ENCODE measurements around the gene ARGLU1.

Gene ARGLU1

GRCh38 chr13:106530980-106531481 lies 36.9 kb downstream of the ARGLU1 start:
- Histone ChIP-seq H3K27me3 (replicated peaks in 2 of 5; ENCODE audit: control insufficient read depth in 4 of 5, insufficient read depth in 5 of 5, low read length in 4 of 5) (peaks cover 3 to 49% (median 39%) of the 10 kb centered on the region in 5 experiments), H3K4me3 (ENCODE audit: control insufficient read depth in 1 of 7, extremely low read depth in 1 of 7, insufficient read depth in 4 of 7, low read depth in 2 of 7, low read length in 6 of 7) (no peak overlapping the region), H3K27ac (ENCODE audit: insufficient read depth in 1 of 2, low read depth in 1 of 2, low read length in 2 of 2, poor library complexity in 1 of 2, severe bottlenecking in 2 of 2) (no peak overlapping the region), H3K36me3 (ENCODE audit: control insufficient read depth in 4 of 4, insufficient read depth in 4 of 4, low read length in 3 of 4) (no peaks in the 10 kb centered on the region), H3K4me1 (ENCODE audit: control extremely low read depth in 1 of 4, control insufficient read depth in 4 of 4, insufficient read depth in 4 of 4, low read length in 3 of 4) (peaks cover 1 to 33% (median 28%) of the 10 kb centered on the region in 4 experiments), H3K9me3 (ENCODE audit: control extremely low read depth in 1 of 5, control insufficient read depth in 4 of 5, insufficient read depth in 2 of 5, low read depth in 1 of 5, low read length in 4 of 5) (no peaks in the 10 kb centered on the region)
- no peak for DNase-seq
- CTCF ChIA-PET = interaction anchor here (0.7 to 1.3 kb wide), 3 partner anchors 16 to 102 kb away, joined by 3 to 4 read pairs (median 3); no protein-coding TSS in a partner anchor
- WGBS (ENCODE audit: insufficient coverage) = 93% methylated on average over 5 of the region's 8 CpGs
- POLR2A ChIA-PET = no interaction called here

- H3K27ac ChIP-seq (ENCODE audit: insufficient read depth in 1 of 2, low read depth in 1 of 2, low read length in 2 of 2, poor library complexity in 1 of 2, severe bottlenecking in 2 of 2) = no peak overlapping the region
- H3K36me3 ChIP-seq (ENCODE audit: control insufficient read depth in 4 of 4, insufficient read depth in 4 of 4, low read length in 3 of 4) = no peaks in the 10 kb centered on the region
- DNase-seq = no peak
- ChIA-PET CTCF (interaction anchor here (0.7 to 1.3 kb wide), 2 partner anchors 15 to 102 kb away, joined by 3 to 4 read pairs; no protein-coding TSS in a partner anchor), POLR2A (no interaction called here)
- H3K9me3 ChIP-seq (ENCODE audit: control extremely low read depth in 1 of 5, control insufficient read depth in 4 of 5, insufficient read depth in 2 of 5, low read depth in 1 of 5, low read length in 4 of 5) = no peaks in the 10 kb centered on the region
- 86% methylated on average over 8 of the region's 11 CpGs for WGBS (ENCODE audit: insufficient coverage)
- no peak overlapping the region for H3K4me3 ChIP-seq (ENCODE audit: control insufficient read depth in 1 of 7, extremely low read depth in 1 of 7, insufficient read depth in 4 of 7, low read depth in 2 of 7, low read length in 6 of 7)
- H3K4me1 ChIP-seq (ENCODE audit: control extremely low read depth in 1 of 4, control insufficient read depth in 4 of 4, insufficient read depth in 4 of 4, low read length in 3 of 4) = peaks cover 1 to 28% (median 23%) of the 10 kb centered on the region in 4 experiments
- peaks cover 3 to 49% (median 39%) of the 10 kb centered on the region in 5 experiments for H3K27me3 ChIP-seq (replicated peaks in 2 of 5; ENCODE audit: control insufficient read depth in 4 of 5, insufficient read depth in 5 of 5, low read length in 4 of 5)
Observed at GRCh38 chr13:106530171-106530851, 37.6 kb downstream of the ARGLU1 start.

GRCh38 chr13:106529415-106530170 lies 38.3 kb downstream of the ARGLU1 start:
- H3K36me3 ChIP-seq (ENCODE audit: control insufficient read depth in 4 of 4, insufficient read depth in 4 of 4, low read length in 3 of 4) = no peaks in the 10 kb centered on the region
- no peaks in the 10 kb centered on the region for H3K9me3 ChIP-seq (ENCODE audit: control extremely low read depth in 1 of 5, control insufficient read depth in 4 of 5, insufficient read depth in 2 of 5, low read depth in 1 of 5, low read length in 4 of 5)
- WGBS (ENCODE audit: insufficient coverage) = 100% methylated on average over 3 of the region's 8 CpGs
- ChIA-PET CTCF (interaction anchor here (0.6 to 1.5 kb wide), 3 partner anchors 8 to 908 kb away, joined by 3 to 5 read pairs (median 3); no protein-coding TSS in a partner anchor), POLR2A (no interaction called here)
- H3K4me1 ChIP-seq (ENCODE audit: control extremely low read depth in 1 of 4, control insufficient read depth in 4 of 4, insufficient read depth in 4 of 4, low read length in 3 of 4) = peaks cover 1 to 21% (median 18%) of the 10 kb centered on the region in 4 experiments
- H3K27ac ChIP-seq (ENCODE audit: insufficient read depth in 1 of 2, low read depth in 1 of 2, low read length in 2 of 2, poor library complexity in 1 of 2, severe bottlenecking in 2 of 2) = no peak overlapping the region
- no peak overlapping the region for H3K4me3 ChIP-seq (ENCODE audit: control insufficient read depth in 1 of 7, extremely low read depth in 1 of 7, insufficient read depth in 4 of 7, low read depth in 2 of 7, low read length in 6 of 7)
- peaks cover 3 to 45% (median 38%) of the 10 kb centered on the region in 5 experiments for H3K27me3 ChIP-seq (replicated peaks in 2 of 5; ENCODE audit: control insufficient read depth in 4 of 5, insufficient read depth in 5 of 5, low read length in 4 of 5)
- no peak for DNase-seq

GRCh38 chr13:106528718-106529414 lies 39.1 kb downstream of the ARGLU1 start:
- 100% methylated on average over 5 of the region's 7 CpGs for WGBS (ENCODE audit: insufficient coverage)
- Histone ChIP-seq H3K4me1 (ENCODE audit: control extremely low read depth in 1 of 4, control insufficient read depth in 4 of 4, insufficient read depth in 4 of 4, low read length in 3 of 4) (peaks cover 1 to 14% (median 12%) of the 10 kb centered on the region in 4 experiments), H3K4me3 (ENCODE audit: control insufficient read depth in 1 of 7, extremely low read depth in 1 of 7, insufficient read depth in 4 of 7, low read depth in 2 of 7, low read length in 6 of 7) (no peak overlapping the region), H3K36me3 (ENCODE audit: control insufficient read depth in 4 of 4, insufficient read depth in 4 of 4, low read length in 3 of 4) (no peaks in the 10 kb centered on the region), H3K27me3 (replicated peaks in 2 of 5; ENCODE audit: control insufficient read depth in 4 of 5, insufficient read depth in 5 of 5, low read length in 4 of 5) (peaks cover 3 to 38% (median 31%) of the 10 kb centered on the region in 5 experiments), H3K27ac (ENCODE audit: insufficient read depth in 1 of 2, low read depth in 1 of 2, low read length in 2 of 2, poor library complexity in 1 of 2, severe bottlenecking in 2 of 2) (no peak overlapping the region), H3K9me3 (ENCODE audit: control extremely low read depth in 1 of 5, control insufficient read depth in 4 of 5, insufficient read depth in 2 of 5, low read depth in 1 of 5, low read length in 4 of 5) (no peaks in the 10 kb centered on the region)
- ChIA-PET CTCF (interaction anchor here (0.6 to 1.5 kb wide), 3 partner anchors 8 to 908 kb away, joined by 3 to 5 read pairs (median 3); no protein-coding TSS in a partner anchor), POLR2A (no interaction called here)
- DNase-seq = no peak

- Histone ChIP-seq H3K36me3 (ENCODE audit: control insufficient read depth in 4 of 4, insufficient read depth in 4 of 4, low read length in 3 of 4) (no peaks in the 10 kb centered on the region), H3K4me1 (ENCODE audit: control extremely low read depth in 1 of 4, control insufficient read depth in 4 of 4, insufficient read depth in 4 of 4, low read length in 3 of 4) (peaks cover 1 to 9% (median 4%) of the 10 kb centered on the region in 4 experiments), H3K27ac (ENCODE audit: insufficient read depth in 1 of 2, low read depth in 1 of 2, low read length in 2 of 2, poor library complexity in 1 of 2, severe bottlenecking in 2 of 2) (no peak overlapping the region), H3K4me3 (ENCODE audit: control insufficient read depth in 1 of 7, extremely low read depth in 1 of 7, insufficient read depth in 4 of 7, low read depth in 2 of 7, low read length in 6 of 7) (no peak overlapping the region), H3K27me3 (replicated peaks in 2 of 5; ENCODE audit: control insufficient read depth in 4 of 5, insufficient read depth in 5 of 5, low read length in 4 of 5) (peaks cover 3 to 34% (median 25%) of the 10 kb centered on the region in 5 experiments), H3K9me3 (ENCODE audit: control extremely low read depth in 1 of 5, control insufficient read depth in 4 of 5, insufficient read depth in 2 of 5, low read depth in 1 of 5, low read length in 4 of 5) (no peaks in the 10 kb centered on the region)
- ChIA-PET CTCF (interaction anchor here (1.1 to 1.5 kb wide), 2 partner anchors 10 to 20 kb away, joined by 3 read pairs; no protein-coding TSS in a partner anchor), POLR2A (no interaction called here)
- no peak for DNase-seq
- 72% methylated on average over 2 of the region's 2 CpGs for WGBS (ENCODE audit: insufficient coverage)
Observed at GRCh38 chr13:106527826-106528225, 40.1 kb downstream of the ARGLU1 start.

GRCh38 chr13:106527445-106527801 lies 40.5 kb downstream of the ARGLU1 start:
- ChIA-PET POLR2A (no interaction called here), CTCF (interaction anchor here (1.1 kb wide), 1 partner anchor 20 kb away, joined by 3 read pairs; no protein-coding TSS in a partner anchor)
- peaks cover 0 to 5% (median under 1%) of the 10 kb centered on the region in 4 experiments for H3K4me1 ChIP-seq (ENCODE audit: control extremely low read depth in 1 of 4, control insufficient read depth in 4 of 4, insufficient read depth in 4 of 4, low read length in 3 of 4)
- no peak for DNase-seq
- H3K27me3 ChIP-seq (replicated peaks in 2 of 5; ENCODE audit: control insufficient read depth in 4 of 5, insufficient read depth in 5 of 5, low read length in 4 of 5) = peaks cover 3 to 33% (median 21%) of the 10 kb centered on the region in 5 experiments
- no peak overlapping the region for H3K27ac ChIP-seq (ENCODE audit: insufficient read depth in 1 of 2, low read depth in 1 of 2, low read length in 2 of 2, poor library complexity in 1 of 2, severe bottlenecking in 2 of 2)
- no CpG with 5 or more reads among the region's 1 CpG for WGBS (ENCODE audit: insufficient coverage)
- no peak overlapping the region for H3K4me3 ChIP-seq (ENCODE audit: control insufficient read depth in 1 of 7, extremely low read depth in 1 of 7, insufficient read depth in 4 of 7, low read depth in 2 of 7, low read length in 6 of 7)
- no peaks in the 10 kb centered on the region for H3K36me3 ChIP-seq (ENCODE audit: control insufficient read depth in 4 of 4, insufficient read depth in 4 of 4, low read length in 3 of 4)
- H3K9me3 ChIP-seq (ENCODE audit: control extremely low read depth in 1 of 5, control insufficient read depth in 4 of 5, insufficient read depth in 2 of 5, low read depth in 1 of 5, low read length in 4 of 5) = no peaks in the 10 kb centered on the region
